PC-9 (cell line): ENCODE data around the gene MGAT5. TPM values are rescaled to one million over a fixed set of nuclear protein-coding genes. Genes with fewer than 3 reads are reported as not detected.

Experiments used
- BruUV-seq: library from RNA; stranded (reverse); fragments of 400-500 nt; replicated peaks from 2 replicates; lab custom pipeline; 2021; lab: Mats Ljungman, UMichigan
- CTCF ChIA-PET: fragments of 300-600 bp; sonication (Branson Sonifier 250); formaldehyde crosslinking; loops from one replicate; lab custom pipeline; 2022; ENCODE audit warnings: antibody characterized with exemption; lab: Charles Lee
- POLR2A ChIA-PET: fragments of 300-600 bp; sonication (Branson Sonifier 250); formaldehyde crosslinking; loops from one replicate; lab custom pipeline; 2022; ENCODE audit warnings: antibody characterized with exemption; ENCODE audit not compliant: unreplicated experiment; lab: Charles Lee
- DNase-seq, 2 experiments: peaks; one replicate each; pipeline versions ENCODE4 v3.0.0 to v3.0.0-alpha.2; 2015 to 2022; ENCODE audit warnings: mixed read lengths in 1 of 2
- H2AFZ ChIP-seq: fragments of 200-600 bp; sonication (generic); 2 replicates; pipeline ENCODE4 v1.8.1; 2017; ENCODE audit warnings: antibody characterized with exemption
- H3F3A ChIP-seq: fragments of 200-600 bp; sonication (generic); 2 replicates; pipeline ENCODE4 v1.8.1; 2017; ENCODE audit warnings: antibody characterized with exemption, mild to moderate bottlenecking, low read depth; ENCODE audit not compliant: insufficient read depth
- H3K27ac ChIP-seq: fragments of 200-600 bp; sonication (generic); 2 replicates; pipeline ENCODE4 v1.6.1; 2016; ENCODE audit warnings: mixed run types
- H3K27me3 ChIP-seq: fragments of 200-600 bp; sonication (generic); 2 replicates; pipeline ENCODE4 v1.6.1; 2016; ENCODE audit warnings: low read depth, mixed run types; ENCODE audit not compliant: insufficient read depth
- H3K36me3 ChIP-seq: fragments of 200-600 bp; sonication (generic); 2 replicates; pipeline ENCODE4 v1.6.1; 2016; ENCODE audit warnings: low read depth, mixed run types
- H3K4me1 ChIP-seq: fragments of 200-600 bp; sonication (generic); replicated peaks from 2 replicates; pipeline ENCODE4 v1.6.1; 2016; ENCODE audit warnings: mixed run types; ENCODE audit not compliant: insufficient read depth
- H3K4me2 ChIP-seq: fragments of 200-600 bp; sonication (generic); 2 replicates; pipeline ENCODE4 v1.6.1; 2017; ENCODE audit warnings: mixed run types
- H3K4me3 ChIP-seq: fragments of 200-600 bp; sonication (generic); 2 replicates; pipeline ENCODE4 v1.6.1; 2016; ENCODE audit warnings: mixed run types
- H3K79me2 ChIP-seq: fragments of 200-600 bp; sonication (generic); 2 replicates; pipeline ENCODE4 v1.6.1; 2017; ENCODE audit warnings: low read depth, mixed run types
- H3K9me2 ChIP-seq: fragments of 200-600 bp; sonication (generic); 2 replicates; pipeline ENCODE4 v1.8.1; 2017; ENCODE audit warnings: mild to moderate bottlenecking; ENCODE audit not compliant: insufficient read depth
- H3K9me3 ChIP-seq: fragments of 200-600 bp; sonication (generic); 2 replicates; pipeline ENCODE4 v1.8.1; 2016; ENCODE audit warnings: low read depth; ENCODE audit not compliant: insufficient read depth
- H4K20me1 ChIP-seq: fragments of 200-600 bp; sonication (generic); 2 replicates; pipeline ENCODE4 v1.8.1; 2017; ENCODE audit not compliant: insufficient read depth
- EZH2 ChIP-seq: fragments of 200-600 bp; sonication (generic); IDR thresholded peaks from 2 replicates; pipeline ENCODE4 v1.8.0; 2017; ENCODE audit warnings: antibody characterized with exemption, low read depth
- intact Hi-C: fragments of 100-400 bp; cut with micrococcal nuclease; formaldehyde crosslinking; loops from one replicate; pipeline ENCODE4 v1.10.0; 2022; ENCODE audit not compliant: unreplicated experiment
- total RNA-seq: library from RNA; stranded (reverse); gene quantifications from 2 replicates; pipeline ENCODE4 v1.2.3, GENCODE V29; 2021
- TF ChIP-seq, protein P1 (sequence below): fragments of 200-600 bp; sonication (generic); conservative IDR thresholded peaks from 2 replicates; pipeline ENCODE4 v1.6.1; 2017; ENCODE audit warnings: mixed run types, antibody characterized with exemption, mild to moderate bottlenecking, moderate library complexity

The MGAT5 gene
- total RNA-seq, 1 experiment from 2014 or later, result 33.5 TPM

DNA sequence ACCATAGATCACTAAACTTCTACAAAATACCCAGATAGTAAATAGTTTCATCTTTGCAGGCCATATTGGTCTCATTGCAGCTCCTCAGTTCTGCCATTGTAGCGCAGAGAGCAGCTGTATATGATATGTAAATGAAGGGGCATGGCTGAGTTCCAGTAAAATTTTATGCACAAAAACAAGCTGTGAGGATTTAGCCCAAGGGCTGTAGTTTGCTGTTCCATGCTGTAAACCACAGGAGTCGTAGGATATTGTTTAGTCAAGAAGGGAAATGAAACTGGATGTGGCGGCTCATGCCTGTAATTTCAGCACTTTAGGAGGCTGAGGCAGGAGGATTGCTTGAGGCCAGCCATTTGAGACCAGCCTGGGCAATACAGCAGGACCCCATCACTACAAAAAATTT is 83.0 kb downstream of the MGAT5 start:
- H3K27me3 ChIP-seq, result no peaks in the 10 kb centered on the region
- DNase-seq, result no peak
- no peaks in the 10 kb centered on the region for H3K4me1 ChIP-seq
- no peaks in the 10 kb centered on the region for H3K9me3 ChIP-seq
- no peaks in the 10 kb centered on the region for H3F3A ChIP-seq
- H3K4me3 ChIP-seq, result no peak overlapping the region
- CTCF ChIA-PET, result no interaction called here
- POLR2A ChIA-PET, result no interaction called here
- no peak for TF ChIP-seq EZH2
- TF ChIP-seq, protein P1, sequence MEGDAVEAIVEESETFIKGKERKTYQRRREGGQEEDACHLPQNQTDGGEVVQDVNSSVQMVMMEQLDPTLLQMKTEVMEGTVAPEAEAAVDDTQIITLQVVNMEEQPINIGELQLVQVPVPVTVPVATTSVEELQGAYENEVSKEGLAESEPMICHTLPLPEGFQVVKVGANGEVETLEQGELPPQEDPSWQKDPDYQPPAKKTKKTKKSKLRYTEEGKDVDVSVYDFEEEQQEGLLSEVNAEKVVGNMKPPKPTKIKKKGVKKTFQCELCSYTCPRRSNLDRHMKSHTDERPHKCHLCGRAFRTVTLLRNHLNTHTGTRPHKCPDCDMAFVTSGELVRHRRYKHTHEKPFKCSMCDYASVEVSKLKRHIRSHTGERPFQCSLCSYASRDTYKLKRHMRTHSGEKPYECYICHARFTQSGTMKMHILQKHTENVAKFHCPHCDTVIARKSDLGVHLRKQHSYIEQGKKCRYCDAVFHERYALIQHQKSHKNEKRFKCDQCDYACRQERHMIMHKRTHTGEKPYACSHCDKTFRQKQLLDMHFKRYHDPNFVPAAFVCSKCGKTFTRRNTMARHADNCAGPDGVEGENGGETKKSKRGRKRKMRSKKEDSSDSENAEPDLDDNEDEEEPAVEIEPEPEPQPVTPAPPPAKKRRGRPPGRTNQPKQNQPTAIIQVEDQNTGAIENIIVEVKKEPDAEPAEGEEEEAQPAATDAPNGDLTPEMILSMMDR, result no peak
- intact Hi-C loops, result no loop called here
- no TSS peak for BruUV-seq
- H3K27ac ChIP-seq, result no peak overlapping the region
- no peaks in the 10 kb centered on the region for H3K36me3 ChIP-seq
- no peak overlapping the region for H3K4me2 ChIP-seq
- no peaks in the 10 kb centered on the region for H3K79me2 ChIP-seq
- no peaks in the 10 kb centered on the region for H4K20me1 ChIP-seq
- H3K9me2 ChIP-seq, result no peaks in the 10 kb centered on the region
- H2AFZ ChIP-seq, result no peak overlapping the region

DNA sequence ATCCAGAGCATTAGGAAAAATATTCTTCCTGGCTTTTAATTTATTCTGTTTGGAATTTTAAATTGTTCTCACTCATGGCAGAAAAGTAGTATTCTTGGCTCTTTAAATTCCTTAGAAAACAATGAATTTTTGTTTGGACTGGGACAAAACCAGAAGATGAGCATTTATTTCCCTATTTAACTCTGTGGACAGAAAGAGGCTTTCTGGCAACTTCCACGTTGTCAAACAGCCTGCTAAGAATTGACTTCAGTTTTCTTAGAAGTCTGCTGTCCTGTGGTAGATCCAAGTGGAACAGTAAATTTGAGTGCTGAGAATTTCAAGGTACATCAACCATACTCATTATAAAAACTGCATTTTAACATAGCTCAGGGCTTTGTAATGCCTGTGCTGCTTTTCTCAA is 83.8 kb downstream of the MGAT5 start:
- H4K20me1 ChIP-seq, result no peaks in the 10 kb centered on the region
- POLR2A ChIA-PET, result no interaction called here
- no TSS peak for BruUV-seq

DNA sequence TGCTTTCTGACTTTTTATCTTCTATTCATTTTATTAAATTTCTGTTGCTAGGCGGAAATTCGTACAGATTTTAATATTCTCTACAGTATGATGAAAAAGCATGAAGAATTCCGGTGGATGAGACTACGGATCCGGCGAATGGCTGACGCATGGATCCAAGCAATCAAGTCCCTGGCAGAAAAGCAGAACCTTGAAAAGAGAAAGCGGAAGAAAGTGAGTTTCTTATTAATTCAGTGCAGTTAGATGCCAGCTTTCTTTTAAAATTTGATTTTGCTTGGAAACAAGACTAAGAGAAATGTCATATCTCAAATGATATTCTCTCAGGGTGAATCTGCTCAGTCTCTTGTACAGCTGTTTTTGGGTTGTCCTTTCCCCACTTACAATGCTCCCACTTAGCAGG is 84.3 kb downstream of the MGAT5 start:
- Histone ChIP-seq H3K9me2 (no peaks in the 10 kb centered on the region), H3K4me2 (no peak overlapping the region), H2AFZ (no peak overlapping the region), H3K27me3 (no peaks in the 10 kb centered on the region), H3K79me2 (no peaks in the 10 kb centered on the region), H3F3A (no peaks in the 10 kb centered on the region), H3K36me3 (no peaks in the 10 kb centered on the region), H3K4me1 (no peaks in the 10 kb centered on the region), H3K27ac (no peak overlapping the region), H3K4me3 (no peak overlapping the region), H3K9me3 (no peaks in the 10 kb centered on the region), H4K20me1 (no peaks in the 10 kb centered on the region)
- intact Hi-C loops, result no loop called here
- no TSS peak for BruUV-seq
- ChIA-PET POLR2A (no interaction called here), CTCF (no interaction called here)
- DNase-seq, result no peak
- TF ChIP-seq, protein P1, result no peak
- no peak for TF ChIP-seq EZH2

More for the DNA sequence above, 83.8 kb downstream of the MGAT5 start:
- no peaks in the 10 kb centered on the region for H3K79me2 ChIP-seq
- TF ChIP-seq EZH2, result no peak
- TF ChIP-seq, protein P1, result no peak
- CTCF ChIA-PET, result no interaction called here
- no peaks in the 10 kb centered on the region for H3K27me3 ChIP-seq
- no peaks in the 10 kb centered on the region for H3K36me3 ChIP-seq
- no peak overlapping the region for H3K4me3 ChIP-seq
- H3K9me2 ChIP-seq, result no peaks in the 10 kb centered on the region
- no peak overlapping the region for H2AFZ ChIP-seq
- H3K27ac ChIP-seq, result no peak overlapping the region
- H3K4me1 ChIP-seq, result no peaks in the 10 kb centered on the region
- intact Hi-C loops, result no loop called here
- no peaks in the 10 kb centered on the region for H3F3A ChIP-seq
- H3K9me3 ChIP-seq, result no peaks in the 10 kb centered on the region
- H3K4me2 ChIP-seq, result no peak overlapping the region
- DNase-seq, result no peak
